ENCODE results near the gene GIGYF2.

DNA sequence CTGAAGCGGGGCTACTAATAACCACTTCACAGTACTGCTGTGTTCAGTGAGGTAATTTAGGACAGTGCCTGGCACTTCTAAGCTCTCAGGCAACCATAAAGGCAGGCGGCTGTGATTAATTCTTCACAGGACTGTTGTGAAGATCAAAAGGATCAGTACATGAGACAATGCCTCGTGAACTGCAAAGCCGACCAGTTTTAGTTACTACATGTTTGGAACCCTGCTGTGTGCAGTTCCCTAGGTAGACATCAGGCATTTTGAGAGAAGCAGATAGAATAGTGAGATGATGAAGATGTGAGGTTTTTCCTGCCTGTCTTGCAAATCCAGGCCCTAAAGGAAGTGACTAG is 44.7 kb upstream of the GIGYF2 start:
- TF ChIP-seq, protein P1, sequence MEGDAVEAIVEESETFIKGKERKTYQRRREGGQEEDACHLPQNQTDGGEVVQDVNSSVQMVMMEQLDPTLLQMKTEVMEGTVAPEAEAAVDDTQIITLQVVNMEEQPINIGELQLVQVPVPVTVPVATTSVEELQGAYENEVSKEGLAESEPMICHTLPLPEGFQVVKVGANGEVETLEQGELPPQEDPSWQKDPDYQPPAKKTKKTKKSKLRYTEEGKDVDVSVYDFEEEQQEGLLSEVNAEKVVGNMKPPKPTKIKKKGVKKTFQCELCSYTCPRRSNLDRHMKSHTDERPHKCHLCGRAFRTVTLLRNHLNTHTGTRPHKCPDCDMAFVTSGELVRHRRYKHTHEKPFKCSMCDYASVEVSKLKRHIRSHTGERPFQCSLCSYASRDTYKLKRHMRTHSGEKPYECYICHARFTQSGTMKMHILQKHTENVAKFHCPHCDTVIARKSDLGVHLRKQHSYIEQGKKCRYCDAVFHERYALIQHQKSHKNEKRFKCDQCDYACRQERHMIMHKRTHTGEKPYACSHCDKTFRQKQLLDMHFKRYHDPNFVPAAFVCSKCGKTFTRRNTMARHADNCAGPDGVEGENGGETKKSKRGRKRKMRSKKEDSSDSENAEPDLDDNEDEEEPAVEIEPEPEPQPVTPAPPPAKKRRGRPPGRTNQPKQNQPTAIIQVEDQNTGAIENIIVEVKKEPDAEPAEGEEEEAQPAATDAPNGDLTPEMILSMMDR (IDR thresholded peaks at IDR 0.05) = no peak
- TF ChIP-seq POLR2AphosphoS5 (IDR thresholded peaks at IDR 0.05; ENCODE audit: low read depth, low read length) = no peak
